ENCODE measurements around the gene MYBL2. TPM values are rescaled to one million over a fixed set of nuclear protein-coding genes. Genes with fewer than 3 reads are reported as not detected.

The MYBL2 gene
- polyA plus RNA-seq, 3 donors = 0.08 to 0.10 TPM; not detected in 1

GRCh38 chr20:43716123-43716522 lies 49.2 kb downstream of the MYBL2 start:
- H3K36me3 ChIP-seq (replicated peaks in 1 of 2; ENCODE audit: control insufficient read depth in 1 of 2, insufficient read depth in 2 of 2, low read length in 2 of 2) = peaks cover 5 to 15% of the 10 kb centered on the region in 2 donors
- no peak overlapping the region for H3K4me3 Mint-ChIP-seq
- no peaks in the 10 kb centered on the region for H3K4me1 Mint-ChIP-seq
- H3K9ac ChIP-seq (ENCODE audit: insufficient read depth, low read length, poor library complexity, severe bottlenecking) = no peak overlapping the region
- peak overlapping the region in 1 of 7 donors; percentile 27 for H3K27ac Mint-ChIP-seq
- DNase-seq = no peak
- H3K36me3 Mint-ChIP-seq = peaks cover 36 to 61% of the 10 kb centered on the region in 2 donors
- H3K27me3 ChIP-seq (ENCODE audit: control insufficient read depth in 2 of 2, insufficient read depth in 2 of 2, low read length in 2 of 2) = no peaks in the 10 kb centered on the region
- no peaks in the 10 kb centered on the region for H3K4me1 ChIP-seq (ENCODE audit: control insufficient read depth in 1 of 2, insufficient read depth in 2 of 2, low read length in 2 of 2)
- no peak for TF ChIP-seq CTCF (IDR thresholded peaks at IDR 0.05)
- intact Hi-C loops (cut with micrococcal nuclease) = no loop called here
- H4K20me1 ChIP-seq (ENCODE audit: insufficient read depth, low read length) = no peaks in the 10 kb centered on the region
- H2AFZ ChIP-seq (ENCODE audit: insufficient read depth, low read depth, low read length, poor library complexity, severe bottlenecking) = no peak overlapping the region
- no peak overlapping the region for H3K4me3 ChIP-seq (replicated peaks in 1 of 3; ENCODE audit: low read depth in 2 of 3, low read length in 3 of 3)
- no peak overlapping the region for H3K4me2 ChIP-seq (replicated peaks; ENCODE audit: extremely low read depth, low read length, poor library complexity, severe bottlenecking)
- H3K27ac ChIP-seq (ENCODE audit: low read depth in 1 of 2, low read length in 2 of 2) = no peak overlapping the region
- WGBS (ENCODE audit: insufficient coverage) = 100% methylated on average over 1 of the region's 4 CpGs
- H3K27me3 Mint-ChIP-seq (ENCODE audit: low read depth in 3 of 3) = peaks cover 0 to 5% (median under 1%) of the 10 kb centered on the region in 3 donors
- no peaks in the 10 kb centered on the region for H3K9me3 ChIP-seq (replicated peaks in 1 of 2; ENCODE audit: control insufficient read depth in 1 of 2, insufficient read depth in 1 of 2, low read length in 2 of 2)
- H3K9me3 Mint-ChIP-seq = peaks cover 2 to 11% (median 7%) of the 10 kb centered on the region in 7 donors
- H3K79me2 ChIP-seq (ENCODE audit: insufficient read depth, low read length) = no peaks in the 10 kb centered on the region

- no peaks in the 10 kb centered on the region for H3K79me2 ChIP-seq (ENCODE audit: insufficient read depth, low read length)
- H3K4me3 Mint-ChIP-seq = no peak overlapping the region
- H3K36me3 Mint-ChIP-seq = peaks cover 28 to 54% of the 10 kb centered on the region in 2 donors
- H3K9ac ChIP-seq (ENCODE audit: insufficient read depth, low read length, poor library complexity, severe bottlenecking) = no peak overlapping the region
- H2AFZ ChIP-seq (ENCODE audit: insufficient read depth, low read depth, low read length, poor library complexity, severe bottlenecking) = no peak overlapping the region
- intact Hi-C loops (cut with micrococcal nuclease) = no loop called here
- H3K27ac ChIP-seq (ENCODE audit: low read depth in 1 of 2, low read length in 2 of 2) = no peak overlapping the region
- no peak for DNase-seq
- H3K9me3 Mint-ChIP-seq = peaks cover 2 to 11% (median 7%) of the 10 kb centered on the region in 7 donors
- no peaks in the 10 kb centered on the region for H3K27me3 ChIP-seq (ENCODE audit: control insufficient read depth in 2 of 2, insufficient read depth in 2 of 2, low read length in 2 of 2)
- no peak overlapping the region for H3K4me3 ChIP-seq (replicated peaks in 1 of 3; ENCODE audit: low read depth in 2 of 3, low read length in 3 of 3)
- H3K9me3 ChIP-seq (replicated peaks in 1 of 2; ENCODE audit: control insufficient read depth in 1 of 2, insufficient read depth in 1 of 2, low read length in 2 of 2) = no peaks in the 10 kb centered on the region
- H3K27me3 Mint-ChIP-seq (ENCODE audit: low read depth in 3 of 3) = peaks cover 0 to 5% (median 1%) of the 10 kb centered on the region in 3 donors
- TF ChIP-seq CTCF (IDR thresholded peaks at IDR 0.05) = no peak
- 93% methylated on average over 7 of the region's 12 CpGs for WGBS (ENCODE audit: insufficient coverage)
- no peak overlapping the region for H3K4me2 ChIP-seq (replicated peaks; ENCODE audit: extremely low read depth, low read length, poor library complexity, severe bottlenecking)
- H3K4me1 Mint-ChIP-seq = no peaks in the 10 kb centered on the region
- H3K4me1 ChIP-seq (ENCODE audit: control insufficient read depth in 1 of 2, insufficient read depth in 2 of 2, low read length in 2 of 2) = no peaks in the 10 kb centered on the region
- peak overlapping the region in 1 of 7 donors; percentile 6 for H3K27ac Mint-ChIP-seq
- peaks cover 5 to 15% of the 10 kb centered on the region in 2 donors for H3K36me3 ChIP-seq (replicated peaks in 1 of 2; ENCODE audit: control insufficient read depth in 1 of 2, insufficient read depth in 2 of 2, low read length in 2 of 2)
- H4K20me1 ChIP-seq (ENCODE audit: insufficient read depth, low read length) = no peaks in the 10 kb centered on the region
Observed at GRCh38 chr20:43716757-43717615, 50.1 kb downstream of the MYBL2 start.

All from CD14-positive monocyte (primary cell).